ENCODE results near the gene GALNT17.
"Not testable (repeated sequence)": the region's sequence is repeated elsewhere in the genome, so short reads cannot be mapped to it uniquely, and the experiment has no call there.

Gene GALNT17

DNA sequence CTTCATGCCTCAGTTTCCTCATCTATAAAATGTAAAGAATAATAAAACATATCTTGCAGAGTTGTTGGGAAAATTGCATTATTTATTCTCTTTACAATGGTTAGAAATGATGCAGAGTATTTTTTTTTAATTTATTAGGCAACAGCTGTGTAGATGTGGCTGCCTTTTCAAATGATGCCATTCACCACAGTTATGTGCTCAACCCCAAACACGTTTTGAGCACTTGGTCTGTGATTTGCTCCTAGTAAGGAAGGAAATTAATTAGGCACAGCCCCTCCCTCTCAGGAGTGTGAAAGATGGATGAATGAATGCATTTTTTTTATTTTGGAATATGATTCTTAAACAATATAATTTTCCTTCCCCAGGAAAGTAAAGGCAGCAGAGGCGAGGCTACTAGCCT lies 575.1 kb downstream of the GALNT17 start:
- FAIRE-seq (no peak), DNase-seq (ENCODE audit: insufficient read length, low spot score) (no peak)

DNA sequence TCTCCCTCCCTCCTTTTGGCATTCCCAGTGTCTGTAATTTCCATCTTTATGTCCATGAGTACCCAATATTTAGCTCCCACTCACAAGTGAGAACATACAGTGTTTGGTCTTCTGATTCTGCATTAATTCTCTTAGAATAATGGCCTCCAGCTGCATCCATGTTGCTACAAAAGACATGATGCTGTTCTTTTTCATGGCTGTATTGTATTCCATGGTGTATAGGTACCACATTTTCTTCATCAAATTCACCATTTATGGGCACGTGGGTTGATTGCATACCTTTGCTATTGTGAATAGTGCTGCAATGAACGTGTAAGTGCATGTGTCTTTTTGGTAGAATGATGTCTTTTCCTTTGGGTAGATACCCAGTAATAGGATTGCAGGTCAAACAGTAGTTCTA lies 576.8 kb downstream of the GALNT17 start:
- FAIRE-seq, result no peak

GRCh38 chr7:71710442-71710841 lies 578.5 kb downstream of the GALNT17 start:
- FAIRE-seq, result no peak

More for the DNA sequence above, 576.8 kb downstream of the GALNT17 start:
- DNase-seq (ENCODE audit: insufficient read length, low spot score), result no peak

GRCh38 chr7:71712653-71713180 lies 580.8 kb downstream of the GALNT17 start:
- no peak for DNase-seq (ENCODE audit: insufficient read length, low spot score)
- FAIRE-seq, result no peak

More at GRCh38 chr7:71710442-71710841, 578.5 kb downstream of the GALNT17 start:
- DNase-seq (ENCODE audit: insufficient read length, low spot score), result no peak

GRCh38 chr7:71716690-71717089 lies 584.7 kb downstream of the GALNT17 start:
- DNase-seq (ENCODE audit: insufficient read length, low spot score), result no peak
- no peak for FAIRE-seq

DNA sequence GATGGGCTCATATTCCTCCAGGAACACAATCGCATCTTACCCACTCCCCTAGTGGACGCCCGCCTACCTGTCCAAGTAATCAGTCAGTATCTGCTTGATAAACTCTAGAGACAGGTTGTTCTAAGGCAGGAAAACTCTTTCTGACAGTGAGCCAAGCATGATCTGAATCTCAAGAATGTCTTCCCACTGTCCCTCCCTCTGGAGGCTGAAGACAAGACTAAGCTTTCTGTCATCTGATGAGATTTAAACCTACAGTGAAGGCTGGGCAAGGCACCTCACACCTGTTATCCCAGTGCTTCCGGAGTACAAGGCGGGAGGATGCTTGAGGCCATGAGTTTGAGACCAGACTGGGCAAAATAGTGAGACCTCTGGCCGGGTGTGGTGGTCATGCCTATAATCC lies 586.6 kb downstream of the GALNT17 start:
- FAIRE-seq (no peak), DNase-seq (ENCODE audit: insufficient read length, low spot score) (no peak)

DNA sequence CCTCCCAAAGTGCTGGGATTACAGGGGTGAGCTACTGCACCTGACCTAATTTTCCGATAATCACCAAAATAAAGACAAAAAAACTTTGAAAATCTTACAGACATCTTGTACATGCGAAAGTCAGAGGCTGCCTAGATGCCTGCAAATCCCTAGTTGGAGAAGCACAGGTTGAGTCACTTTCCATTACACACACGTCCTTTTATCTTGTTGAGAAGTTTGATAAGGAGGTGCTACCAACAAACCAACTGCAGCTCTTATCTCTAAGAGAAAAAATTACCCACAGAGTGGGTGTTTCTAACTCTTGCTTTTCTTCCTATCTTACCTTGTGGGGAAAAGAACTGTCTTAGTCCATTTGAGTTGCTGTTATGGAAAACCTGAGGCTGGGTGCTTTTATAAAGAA lies 589.8 kb downstream of the GALNT17 start:
- no peak for FAIRE-seq

DNA sequence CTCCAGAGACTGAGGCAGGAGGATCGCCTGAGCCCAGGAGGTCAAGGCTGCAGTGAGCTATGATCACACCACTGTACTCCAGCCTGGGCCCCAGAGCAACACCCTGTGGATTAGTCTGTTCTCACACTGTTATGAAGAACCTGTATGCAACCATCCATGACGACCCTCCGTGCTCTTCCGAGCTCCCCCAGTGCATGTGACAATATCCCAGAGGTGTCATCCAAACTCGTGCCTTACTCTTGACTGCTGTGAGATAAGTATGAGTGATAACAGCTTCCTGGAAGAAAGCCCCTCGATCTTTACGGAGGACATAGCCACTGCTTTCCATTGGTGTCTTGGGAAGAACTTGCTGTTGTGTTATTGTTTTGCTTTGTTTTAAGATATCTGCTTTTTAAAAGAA lies 591.9 kb downstream of the GALNT17 start:
- FAIRE-seq (no peak), DNase-seq (ENCODE audit: insufficient read length, low spot score) (no peak)

More for the DNA sequence above, 589.8 kb downstream of the GALNT17 start:
- DNase-seq (ENCODE audit: insufficient read length, low spot score), result no peak

DNA sequence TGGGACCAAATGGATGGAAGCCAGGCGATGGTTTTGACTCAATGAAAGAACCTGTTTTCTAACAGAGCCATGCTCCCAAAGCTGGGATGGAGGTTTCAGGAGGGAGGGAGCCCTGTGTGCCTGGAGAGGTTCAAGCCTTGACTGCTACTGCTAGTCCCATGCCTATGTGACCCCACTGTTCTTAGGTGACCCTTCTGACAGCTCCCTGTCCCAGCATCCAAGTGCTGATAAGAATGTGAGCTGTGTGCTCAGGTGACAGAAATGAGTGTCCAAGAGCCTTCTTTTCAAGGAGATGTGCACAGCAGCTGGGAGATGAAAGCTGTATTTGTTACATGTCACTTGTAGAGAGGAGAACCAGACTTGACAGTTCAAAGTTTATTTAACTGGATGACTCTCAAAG lies 595.4 kb downstream of the GALNT17 start:
- FAIRE-seq, result no peak
- DNase-seq (ENCODE audit: insufficient read length, low spot score), result no peak

DNA sequence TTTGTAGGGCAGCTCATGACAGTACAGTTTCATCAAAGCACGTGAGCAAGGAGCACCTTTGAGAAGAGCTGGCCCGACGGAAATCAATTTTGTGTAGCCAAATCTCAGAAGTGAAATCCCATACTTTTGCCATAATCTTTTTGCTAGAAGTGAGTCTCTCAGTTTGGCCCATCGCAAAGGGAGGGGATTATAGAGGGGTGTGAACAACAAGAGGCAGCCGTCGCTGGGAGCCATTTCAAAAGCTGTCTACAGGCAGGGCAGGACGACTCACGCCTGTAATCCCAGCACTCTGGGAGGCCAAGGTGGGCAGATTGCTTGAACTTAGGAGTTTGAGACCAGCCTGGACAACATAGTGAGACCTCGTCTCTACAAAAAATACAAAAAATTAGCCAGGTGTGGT lies 599.8 kb downstream of the GALNT17 start:
- DNase-seq (ENCODE audit: insufficient read length, low spot score) (no peak), FAIRE-seq (no peak)

GRCh38 chr7:71733107-71733870 lies 601.3 kb downstream of the GALNT17 start:
- no peak for FAIRE-seq

GRCh38 chr7:71735961-71736556 lies 604.1 kb downstream of the GALNT17 start:
- DNase-seq (ENCODE audit: insufficient read length, low spot score) (peak; percentile 44), FAIRE-seq (no peak)

More at GRCh38 chr7:71733107-71733870, 601.3 kb downstream of the GALNT17 start:
- DNase-seq (ENCODE audit: insufficient read length, low spot score), result peak; percentile 49

- FAIRE-seq; DNase-seq (ENCODE audit: insufficient read length, low spot score): not testable (repeated sequence)
These were observed 606.1 kb downstream of the GALNT17 start for GRCh38 chr7:71737931-71738540.

- DNase-seq (ENCODE audit: insufficient read length, low spot score) (no peak), FAIRE-seq (no peak)
These were observed 607.7 kb downstream of the GALNT17 start for GRCh38 chr7:71739520-71740173.

DNA sequence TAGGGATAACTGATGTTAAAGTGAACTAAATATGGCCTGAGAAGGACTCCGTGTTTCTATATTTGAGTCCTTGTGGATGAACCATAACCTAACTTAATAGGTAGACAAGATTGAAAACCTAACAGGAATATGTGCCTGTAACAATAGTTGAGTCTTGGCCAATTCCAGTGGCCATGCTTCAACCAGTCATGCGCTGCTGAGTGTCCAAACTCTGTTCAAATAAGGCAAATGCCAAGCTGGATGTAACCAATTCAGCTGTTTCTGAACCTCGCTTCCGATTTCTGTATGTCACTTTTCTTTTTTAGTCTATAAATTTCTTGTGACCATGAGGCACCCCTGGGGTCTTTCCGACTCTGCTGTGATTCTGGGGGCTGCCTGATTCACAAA lies 608.2 kb downstream of the GALNT17 start:
- DNase-seq (ENCODE audit: insufficient read length, low spot score) (no peak), FAIRE-seq (no peak)

- DNase-seq (ENCODE audit: insufficient read length, low spot score), result no peak
- FAIRE-seq, result no peak
These were observed 614.1 kb downstream of the GALNT17 start for GRCh38 chr7:71746006-71746405.

GRCh38 chr7:71750290-71750689 lies 618.3 kb downstream of the GALNT17 start:
- no peak for DNase-seq (ENCODE audit: insufficient read length, low spot score)
- no peak for FAIRE-seq

DNA sequence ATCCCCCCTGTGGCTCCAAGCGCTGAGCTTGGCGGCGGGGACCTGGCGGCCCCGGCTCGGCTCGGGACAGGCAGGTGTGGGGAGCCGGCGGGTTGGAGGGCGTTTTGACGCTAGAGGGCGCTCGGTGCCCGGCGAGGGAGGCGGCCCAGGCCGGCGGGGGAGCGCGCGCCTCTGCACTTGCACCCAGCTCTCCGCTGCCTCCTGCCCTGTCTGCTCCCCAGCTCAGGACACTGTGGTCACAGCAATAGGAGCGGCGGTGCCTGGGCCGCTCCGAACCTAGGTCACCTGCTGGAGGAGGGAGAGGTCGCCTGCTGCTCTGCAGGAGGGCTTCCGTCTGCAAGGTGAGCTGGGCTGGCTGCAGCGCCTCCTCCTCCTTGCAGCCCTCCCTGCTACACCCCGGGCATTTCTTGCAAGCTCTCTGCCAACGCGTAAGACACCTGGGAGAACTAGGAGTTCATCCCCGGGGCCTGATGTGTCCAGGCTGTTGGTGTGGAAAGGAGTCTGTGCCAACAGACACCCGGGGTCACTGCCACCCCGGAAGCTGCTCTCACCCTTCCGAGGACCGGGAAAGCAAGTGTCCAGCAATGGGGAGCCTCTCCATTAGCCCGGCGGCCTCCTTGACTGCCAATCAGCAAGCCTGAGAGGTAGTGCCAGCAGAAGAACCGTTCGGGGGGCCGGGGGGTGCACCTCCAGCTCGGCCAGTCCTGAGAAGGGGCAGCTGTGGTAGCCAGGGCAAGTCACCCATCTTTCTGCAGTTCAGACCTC lies 620.4 kb downstream of the GALNT17 start:
- FAIRE-seq (no peak), DNase-seq (ENCODE audit: insufficient read length, low spot score) (no peak)

GRCh38 chr7:71753236-71753635 lies 621.3 kb downstream of the GALNT17 start:
- FAIRE-seq (no peak), DNase-seq (ENCODE audit: insufficient read length, low spot score) (no peak)

DNA sequence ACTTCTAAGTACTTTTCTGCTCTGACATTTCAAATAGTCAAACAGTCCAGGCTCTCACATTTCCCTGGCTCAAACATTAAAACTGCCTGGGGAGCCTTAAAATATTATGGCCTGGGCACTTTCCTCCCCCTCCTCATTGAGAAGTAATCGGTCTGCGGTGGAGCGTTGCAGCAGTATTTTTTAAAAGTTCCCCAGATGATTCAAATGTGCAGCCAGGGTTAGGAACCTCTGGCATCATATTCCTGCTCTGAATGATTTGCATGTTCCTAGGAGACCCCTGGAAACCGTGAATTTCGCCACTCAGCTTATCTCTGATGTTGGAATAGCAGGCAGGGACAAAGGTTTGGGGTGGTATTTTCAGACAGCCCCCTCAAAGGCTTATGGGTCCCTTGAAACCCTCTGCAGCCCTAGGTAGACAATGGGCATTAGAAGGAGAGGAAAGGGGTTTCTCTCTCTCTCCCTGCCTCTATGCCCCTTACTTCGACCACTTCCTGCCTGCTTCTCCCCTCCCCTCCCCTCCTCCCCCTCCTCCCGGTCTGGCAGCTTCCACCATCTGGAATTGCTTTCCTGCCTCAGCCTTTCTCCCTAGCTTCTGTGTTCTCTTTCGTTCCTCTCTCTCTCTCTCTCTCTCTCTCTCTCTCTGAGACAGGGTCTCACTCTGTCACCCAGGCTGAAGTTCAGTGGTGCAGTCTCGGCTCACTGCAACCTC lies 622.2 kb downstream of the GALNT17 start:
- no peak for FAIRE-seq
- no peak for DNase-seq (ENCODE audit: insufficient read length, low spot score)

All from GM19239 (cell line).